Lung (tissue), 12 donors: ENCODE measurements around the gene BLZF1. TPM values are rescaled to one million over a fixed set of nuclear protein-coding genes. Genes with fewer than 3 reads are reported as not detected.

Experiments used
- ATAC-seq: fragments of 200-7000 bp; cut with Tn5 transposase; one replicate; pipeline ENCODE4 v1.9.1; 2020; ENCODE audit warnings: moderate number of reproducible peaks; ENCODE audit not compliant: insufficient read depth, low FRiP score
- DNase-seq, 3 donors: peaks; one replicate each; pipeline ENCODE4 v3.0.0-alpha.2; 2013 to 2017
- H3K27ac ChIP-seq, 2 donors: one replicate each; pipeline ENCODE4 v1.5.1; 2013; ENCODE audit warnings: mild to moderate bottlenecking in 2 of 2, moderate library complexity in 2 of 2, control low read depth in 1 of 2, inconsistent platforms in 1 of 2, low read depth in 1 of 2, low read length in 1 of 2
- H3K27me3 ChIP-seq, 3 donors: one replicate each; pipeline ENCODE4 v1.5.1; 2013; ENCODE audit warnings: low read length in 2 of 3; ENCODE audit not compliant: control insufficient read depth in 3 of 3, insufficient read depth in 3 of 3
- H3K36me3 ChIP-seq, 4 donors: one replicate each; pipeline ENCODE4 v1.5.1; 2013; ENCODE audit warnings: low read length in 4 of 4, mild to moderate bottlenecking in 1 of 4, moderate library complexity in 1 of 4; ENCODE audit not compliant: control insufficient read depth in 4 of 4, insufficient read depth in 4 of 4
- H3K4me1 ChIP-seq, 5 donors: one replicate each; pipeline ENCODE4 v1.5.1; 2013; ENCODE audit warnings: low read length in 5 of 5, mild to moderate bottlenecking in 2 of 5, moderate library complexity in 1 of 5; ENCODE audit not compliant: control insufficient read depth in 5 of 5, insufficient read depth in 5 of 5
- H3K4me3 ChIP-seq: one replicate; pipeline ENCODE4 v1.5.1; 2013; ENCODE audit warnings: mild to moderate bottlenecking, control low read depth, moderate library complexity
- H3K9ac ChIP-seq, 2 donors: one replicate each; pipeline ENCODE4 v1.5.1; 2013; ENCODE audit warnings: low read length in 2 of 2, control low read depth in 1 of 2; ENCODE audit not compliant: insufficient read depth in 1 of 2
- H3K9me3 ChIP-seq, 4 donors: one replicate each; pipeline ENCODE4 v1.5.1; 2013; ENCODE audit warnings: low read length in 3 of 4, mild to moderate bottlenecking in 1 of 4, moderate library complexity in 1 of 4; ENCODE audit not compliant: control insufficient read depth in 4 of 4, insufficient read depth in 3 of 4
- CTCF ChIP-seq: IDR thresholded peaks from 2 replicates; pipeline ENCODE4 v1.5.1; 2012; ENCODE audit warnings: mild to moderate bottlenecking; ENCODE audit errors: control extremely low read depth, extremely low read depth
- WGBS, 2 donors: extraction: QIAGEN DNeasy Blood & Tissue Kit; methylation state at CpG; one replicate each; pipeline ENCODE4 v1.1.7; 2013; 5-methylcytosine and 5-hydroxymethylcytosine counted together
- polyA plus RNA-seq, 2 donors: library from polyadenylated mRNA; stranded (reverse); fragments of 200-250 nt; gene quantifications; one replicate each; pipeline ENCODE4 v1.2.1, GENCODE V29; 2013
- total RNA-seq, 2 donors: library from RNA; depleted of rRNA in 1 of 2; stranded (reverse); fragments of >200 nt in 1 of 2; gene quantifications; one replicate each; pipeline ENCODE4 v1.2.1, GENCODE V29; 2014 to 2021
- donor health status: control.
- donor health status: control.
- donor health status: Bipolar disorder and iron deficiency.
- donor health status: healthy.
- donor health status: DM: yes; HTN: yes; CAD: no.

Gene BLZF1
- total and polyA plus RNA-seq, 4 donors: 8.0 to 31.5 (median 16.5) TPM

- Histone ChIP-seq H3K4me1 (peaks cover 0 to 17% (median 3%) of the 10 kb centered on the region in 5 donors), H3K4me3 (peak overlapping the region; percentile 69), H3K36me3 (peaks cover 0 to 22% (median 10%) of the 10 kb centered on the region in 4 donors), H3K9ac (peak overlapping the region; percentile 82 to 95), H3K9me3 (no peaks in the 10 kb centered on the region), H3K27ac (peak overlapping the region; percentile 71 to 87), H3K27me3 (no peaks in the 10 kb centered on the region)
- DNase-seq: peak in 2 of 3 donors; percentile 17 to 22
- WGBS, 2 donors: 0 to 1% methylated on average over 16 of the region's 16 CpGs
- TF ChIP-seq CTCF: no peak
- ATAC-seq: no peak
Observed at GRCh38 chr1:169368406-169368769, 393 bp downstream of the BLZF1 start.

- 21 to 40% methylated on average over 1 of the region's 1 CpG for WGBS, 2 donors
- H3K27ac ChIP-seq: no peak overlapping the region
Observed at GRCh38 chr1:169371404-169371803, 3.4 kb downstream of the BLZF1 start.

GRCh38 chr1:169381162-169381561 is 13.2 kb downstream of the BLZF1 start:
- no peak for DNase-seq
- Histone ChIP-seq H3K9me3 (no peaks in the 10 kb centered on the region), H3K27me3 (no peaks in the 10 kb centered on the region), H3K4me1 (no peaks in the 10 kb centered on the region), H3K36me3 (peaks cover 15 to 57% (median 27%) of the 10 kb centered on the region in 4 donors), H3K9ac (no peak overlapping the region), H3K27ac (no peak overlapping the region), H3K4me3 (no peak overlapping the region)
- no peak for TF ChIP-seq CTCF
- no peak for ATAC-seq

More at GRCh38 chr1:169371404-169371803, 3.4 kb downstream of the BLZF1 start:
- no peak for TF ChIP-seq CTCF
- no peaks in the 10 kb centered on the region for H3K9me3 ChIP-seq
- H3K4me3 ChIP-seq: no peak overlapping the region
- DNase-seq: no peak
- no peaks in the 10 kb centered on the region for H3K27me3 ChIP-seq
- peaks cover 1 to 21% (median 11%) of the 10 kb centered on the region in 4 donors for H3K36me3 ChIP-seq
- H3K9ac ChIP-seq: no peak overlapping the region
- peaks cover 0 to 16% (median 2%) of the 10 kb centered on the region in 5 donors for H3K4me1 ChIP-seq
- no peak for ATAC-seq

- Histone ChIP-seq H3K4me1 (no peaks in the 10 kb centered on the region), H3K9me3 (no peaks in the 10 kb centered on the region), H3K4me3 (no peak overlapping the region), H3K36me3 (peaks cover 12 to 55% (median 19%) of the 10 kb centered on the region in 4 donors), H3K9ac (no peak overlapping the region), H3K27me3 (no peaks in the 10 kb centered on the region), H3K27ac (no peak overlapping the region)
- TF ChIP-seq CTCF: no peak
- ATAC-seq: no peak
- no peak for DNase-seq
- WGBS, 2 donors: 80 to 82% methylated on average over 4 of the region's 4 CpGs
Observed at GRCh38 chr1:169383449-169383848, 15.5 kb downstream of the BLZF1 start.
